Right ventricle myocardium inferior (tissue), 1 donor: ENCODE results near the gene FOXO4. TPM values are rescaled to one million over a fixed set of nuclear protein-coding genes. Genes with fewer than 3 reads are reported as not detected.

Experiments
- ATAC-seq: fragments of 200-7000 bp; cut with Tn5 transposase; one replicate; pipeline ENCODE4 v1.9.1; 2020; ENCODE audit warnings: mild to moderate bottlenecking, moderate library complexity
- DNase-seq: peaks from one replicate; pipeline ENCODE4 v3.0.0; 2021; ENCODE audit errors: missing footprints
- intact Hi-C: fragments of 100-400 bp; cut with DNase I; formaldehyde crosslinking; loops from one replicate; pipeline ENCODE4 v1.11.0; 2022
- total RNA-seq: library from RNA; stranded (reverse); fragmentation: NEBNext Ultra II Directional; extraction: Animal tissue kit (Norgen Biotek cat#: 25700); gene quantifications from one replicate; pipeline ENCODE4 v1.2.1, GENCODE V29; 2021
- donor health status: DM: no; HTN: yes; CAD: no; lungs with severe emphysema.

The FOXO4 gene
- total RNA-seq, 1 donor from 2014 or later = 52.7 TPM

GRCh38 chrX:71095981-71096759 is 519 bp downstream of the FOXO4 start:
- ATAC-seq (peak; percentile 81), DNase-seq (no peak)
- intact Hi-C loops = loop anchor here (2.0 kb wide), 2 partner anchors 27 to 83 kb away; partner anchors contain the start of gene SNX12

DNA sequence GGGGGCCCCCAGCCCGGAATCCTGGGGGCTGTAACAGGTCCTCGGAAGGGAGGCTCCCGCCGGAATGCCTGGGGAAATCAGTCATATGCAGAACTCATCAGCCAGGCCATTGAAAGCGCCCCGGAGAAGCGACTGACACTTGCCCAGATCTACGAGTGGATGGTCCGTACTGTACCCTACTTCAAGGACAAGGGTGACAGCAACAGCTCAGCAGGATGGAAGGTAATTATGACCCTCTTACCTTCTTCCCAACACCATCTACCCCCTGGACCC is 1.0 kb downstream of the FOXO4 start:
- DNase-seq (no peak), ATAC-seq (no peak)
- intact Hi-C loops = loop anchor here (2.0 kb wide), 1 partner anchor 82 kb away; no protein-coding TSS in a partner anchor

DNA sequence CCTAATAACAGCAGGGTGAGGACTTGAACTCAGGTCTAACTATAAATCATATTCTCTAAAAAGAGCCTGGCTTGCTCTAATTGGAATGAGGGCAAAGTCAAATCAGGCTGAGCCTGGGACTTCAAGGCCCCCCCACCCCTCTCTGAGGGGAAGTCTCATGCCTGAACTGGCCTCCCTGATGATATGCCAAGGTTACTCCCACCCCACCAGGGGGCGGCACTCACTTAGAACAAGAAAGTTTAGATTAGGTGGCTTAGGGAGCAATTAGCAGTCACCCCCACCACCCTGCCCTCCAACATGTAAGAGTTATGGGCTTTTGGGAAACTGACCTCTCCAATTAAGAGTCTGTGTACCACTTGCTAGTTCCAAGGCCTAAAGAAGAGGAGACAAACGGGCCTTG is 2.7 kb downstream of the FOXO4 start:
- intact Hi-C loops = no loop called here
- no peak for ATAC-seq
- DNase-seq = peak; percentile 71

DNA sequence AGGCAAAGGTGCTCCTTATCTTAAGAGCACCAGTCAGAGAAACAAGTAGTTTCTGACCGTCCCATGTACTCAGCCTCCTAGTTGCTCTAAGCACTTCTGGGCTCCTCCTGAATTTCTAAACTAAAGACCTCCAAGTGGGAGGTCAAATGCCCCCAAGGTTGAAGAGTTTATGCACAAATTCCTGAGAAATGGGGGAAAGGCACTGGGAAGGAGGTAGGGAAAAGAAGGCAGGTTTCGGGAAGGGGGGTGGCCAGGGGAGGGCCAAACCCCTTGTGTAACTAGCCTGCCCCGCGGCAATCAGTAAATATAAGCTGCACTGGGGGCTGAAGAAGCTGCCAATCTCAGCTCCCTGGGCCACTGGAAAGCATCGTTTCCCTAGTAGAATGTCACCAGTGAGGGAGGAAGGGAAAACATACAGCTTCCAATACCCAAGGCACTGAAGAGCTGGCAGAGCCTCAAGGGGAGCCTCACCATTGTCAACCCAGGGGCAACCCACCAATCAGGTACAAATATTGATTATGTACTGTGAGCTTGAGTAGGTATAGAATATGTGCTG is 3.4 kb downstream of the FOXO4 start:
- ATAC-seq (no peak), DNase-seq (no peak)
- intact Hi-C loops = no loop called here

GRCh38 chrX:71099736-71100135 is 4.1 kb downstream of the FOXO4 start:
- intact Hi-C loops = no loop called here
- ATAC-seq (no peak), DNase-seq (no peak)

DNA sequence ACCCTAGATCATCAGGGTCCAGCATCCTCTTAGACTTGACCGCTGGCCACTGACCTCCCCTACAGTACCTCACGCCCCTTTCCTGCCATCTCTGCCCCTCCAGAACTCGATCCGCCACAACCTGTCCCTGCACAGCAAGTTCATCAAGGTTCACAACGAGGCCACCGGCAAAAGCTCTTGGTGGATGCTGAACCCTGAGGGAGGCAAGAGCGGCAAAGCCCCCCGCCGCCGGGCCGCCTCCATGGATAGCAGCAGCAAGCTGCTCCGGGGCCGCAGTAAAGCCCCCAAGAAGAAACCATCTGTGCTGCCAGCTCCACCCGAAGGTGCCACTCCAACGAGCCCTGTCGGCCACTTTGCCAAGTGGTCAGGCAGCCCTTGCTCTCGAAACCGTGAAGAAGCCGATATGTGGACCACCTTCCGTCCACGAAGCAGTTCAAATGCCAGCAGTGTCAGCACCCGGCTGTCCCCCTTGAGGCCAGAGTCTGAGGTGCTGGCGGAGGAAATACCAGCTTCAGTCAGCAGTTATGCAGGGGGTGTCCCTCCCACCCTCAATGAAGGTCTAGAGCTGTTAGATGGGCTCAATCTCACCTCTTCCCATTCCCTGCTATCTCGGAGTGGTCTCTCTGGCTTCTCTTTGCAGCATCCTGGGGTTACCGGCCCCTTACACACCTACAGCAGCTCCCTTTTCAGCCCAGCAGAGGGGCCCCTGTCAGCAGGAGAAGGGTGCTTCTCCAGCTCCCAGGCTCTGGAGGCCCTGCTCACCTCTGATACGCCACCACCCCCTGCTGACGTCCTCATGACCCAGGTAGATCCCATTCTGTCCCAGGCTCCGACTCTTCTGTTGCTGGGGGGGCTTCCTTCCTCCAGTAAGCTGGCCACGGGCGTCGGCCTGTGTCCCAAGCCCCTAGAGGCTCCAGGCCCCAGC is 5.2 kb downstream of the FOXO4 start:
- DNase-seq (no peak), ATAC-seq (no peak)
- intact Hi-C loops = no loop called here

GRCh38 chrX:71102292-71102691 is 6.6 kb downstream of the FOXO4 start:
- intact Hi-C loops = no loop called here
- ATAC-seq (no peak), DNase-seq (no peak)

DNA sequence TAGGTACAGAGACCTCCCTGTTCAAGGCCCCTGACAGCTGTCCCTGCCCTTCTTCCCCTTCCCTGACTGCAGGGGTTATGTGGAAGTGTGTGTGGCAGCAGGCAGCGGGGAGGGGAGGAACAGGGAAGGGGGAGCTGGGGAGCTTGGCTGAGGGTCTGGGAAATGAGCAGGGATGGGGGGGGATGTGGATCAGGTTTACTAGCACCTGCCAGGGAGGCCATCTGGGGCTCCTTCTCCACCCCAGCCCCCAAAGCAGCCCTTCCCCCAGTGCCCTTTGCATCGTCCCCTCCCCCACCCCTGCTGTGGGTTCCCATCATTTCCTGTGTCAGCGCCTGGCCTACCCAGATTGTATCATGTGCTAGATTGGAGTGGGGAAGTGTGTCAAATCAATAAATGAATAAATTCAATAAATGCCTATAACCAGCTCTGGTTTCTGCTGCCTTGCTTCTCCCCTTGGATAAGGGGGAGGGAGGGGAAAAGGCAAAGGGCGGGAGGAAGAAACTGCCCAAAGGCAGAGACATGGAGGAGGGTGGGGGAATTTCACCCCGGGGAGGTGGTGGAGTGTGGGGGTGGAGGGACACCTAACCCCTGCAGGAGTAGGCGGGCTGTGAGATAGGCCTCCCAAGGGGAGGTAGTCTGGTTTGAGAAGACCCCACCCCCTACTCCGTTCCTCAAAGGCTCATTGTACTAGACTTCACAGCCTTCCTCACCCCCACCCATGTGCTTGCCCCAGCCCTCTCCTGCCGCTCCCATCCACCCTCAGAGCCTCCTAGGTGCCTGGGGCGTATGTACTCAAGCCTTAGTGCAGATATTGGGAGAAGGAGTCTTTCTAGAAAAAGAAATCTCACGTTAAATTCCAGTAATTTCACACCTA is 7.7 kb downstream of the FOXO4 start:
- intact Hi-C loops = no loop called here
- no peak for DNase-seq
- ATAC-seq = no peak

DNA sequence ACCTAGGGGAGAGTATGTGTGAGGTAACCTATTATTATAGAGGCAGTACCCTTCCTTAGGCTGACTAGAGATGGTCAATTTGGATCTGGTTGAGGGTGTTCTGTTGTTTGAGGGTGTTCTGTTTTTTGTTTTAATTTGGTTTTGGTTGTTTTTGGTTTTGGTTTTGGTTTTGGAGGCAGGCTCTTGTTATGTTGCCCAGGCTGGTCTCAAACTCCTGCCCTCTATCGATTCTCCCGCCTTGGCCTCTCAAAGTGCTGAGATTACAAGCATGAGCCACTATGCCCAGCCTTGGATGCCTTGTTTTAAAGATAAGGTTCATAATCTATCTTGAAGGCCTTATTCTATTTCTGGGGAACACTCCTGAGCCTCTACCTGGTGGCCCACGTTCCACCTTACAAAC is 10.0 kb downstream of the FOXO4 start:
- ATAC-seq (no peak), DNase-seq (no peak)
- intact Hi-C loops = no loop called here

GRCh38 chrX:71106427-71106826 is 10.8 kb downstream of the FOXO4 start, which contains the start of gene CXorf65:
TSS of gene CXorf65 (minus strand) at chrX:71106740. CDS start at chrX:71106556, 184 bp downstream.
- ATAC-seq (no peak), DNase-seq (no peak)
- intact Hi-C loops = no loop called here

GRCh38 chrX:71107245-71107644 is 11.6 kb downstream of the FOXO4 start:
- DNase-seq = no peak
- intact Hi-C loops = no loop called here
- ATAC-seq = no peak

DNA sequence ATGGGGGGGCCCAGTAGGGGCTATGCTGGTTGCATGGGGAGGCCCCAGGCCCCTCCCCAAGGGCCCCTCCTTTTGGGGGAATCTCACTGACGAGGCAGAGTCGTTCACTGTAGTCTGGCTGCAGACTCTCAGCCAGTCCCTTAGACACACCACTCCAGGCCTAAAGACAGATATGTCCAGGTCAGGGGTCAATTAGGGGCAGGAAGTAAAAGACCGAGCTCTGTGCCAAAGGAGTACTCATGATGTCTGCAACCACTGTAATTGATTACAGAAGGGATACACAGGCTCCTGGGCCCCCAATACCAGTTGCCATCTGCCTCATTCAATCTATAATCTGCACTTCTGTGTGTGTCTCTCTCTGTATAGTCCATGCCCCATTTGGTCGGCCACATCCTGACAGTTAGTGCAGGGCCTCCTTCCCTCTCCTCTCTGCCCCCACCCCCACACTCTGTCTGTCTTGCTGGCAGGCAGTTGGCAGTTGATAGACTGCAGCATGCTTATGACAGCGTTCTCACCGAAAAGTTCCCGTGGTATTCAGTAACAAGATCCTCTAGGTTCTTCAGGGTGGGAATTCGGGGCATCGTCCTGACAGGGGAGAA is 12.2 kb downstream of the FOXO4 start:
- intact Hi-C loops = no loop called here
- ATAC-seq (no peak), DNase-seq (no peak)

DNA sequence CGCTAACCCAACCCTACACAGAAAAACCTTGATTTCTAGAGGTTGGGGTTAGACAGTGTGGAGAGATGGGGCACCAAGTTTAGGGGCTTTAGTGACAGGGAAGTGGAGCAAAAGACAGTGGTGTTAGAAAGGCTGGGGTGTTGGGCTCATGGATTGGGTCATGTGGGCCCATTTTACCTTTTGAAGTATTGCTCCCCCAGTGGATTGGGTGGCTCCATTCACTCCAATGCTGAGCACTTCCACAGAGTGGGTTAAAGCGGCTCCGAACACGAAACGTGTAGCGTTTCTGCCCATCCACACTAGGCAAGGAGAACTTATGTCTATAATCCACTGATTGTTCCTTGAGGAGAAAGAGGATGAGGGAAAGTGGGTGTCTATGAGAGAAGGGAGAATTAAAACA is 13.4 kb downstream of the FOXO4 start:
- DNase-seq (no peak), ATAC-seq (no peak)
- intact Hi-C loops = no loop called here

DNA sequence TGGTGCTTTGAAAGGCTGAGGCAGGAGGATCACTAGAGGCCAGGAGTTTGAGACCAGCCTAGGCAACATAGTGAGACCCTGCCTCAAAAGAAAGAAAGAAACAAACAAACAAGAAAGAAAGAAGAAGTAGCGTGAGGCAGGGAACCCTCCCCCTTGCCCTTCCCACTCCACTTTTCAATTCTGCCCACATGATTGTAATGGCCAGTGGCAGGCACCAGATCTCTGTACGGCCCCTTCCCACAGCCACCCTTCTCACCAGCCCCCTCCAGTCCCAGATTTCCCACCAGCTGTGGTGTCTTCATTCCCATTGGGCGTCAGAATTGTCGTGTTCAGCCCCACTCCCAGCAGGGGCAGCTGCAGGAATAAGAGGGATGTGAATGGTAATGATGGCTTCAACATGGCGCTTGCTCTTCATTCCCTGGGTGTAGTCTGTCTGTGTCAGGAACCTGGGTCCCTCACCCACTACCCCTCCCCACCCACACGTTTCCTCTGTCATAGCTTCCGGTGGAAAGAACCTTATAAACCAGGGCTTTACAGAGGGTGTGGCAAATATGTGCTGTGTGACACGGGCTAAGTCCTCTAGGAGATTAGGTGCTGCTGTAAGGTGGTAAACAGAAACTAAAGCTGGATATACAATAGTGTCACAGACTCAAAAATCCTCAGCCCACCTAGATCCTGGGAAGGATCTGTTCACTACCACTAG is 15.6 kb downstream of the FOXO4 start, which contains the start of gene IL2RG:
TSS of gene IL2RG (minus strand) at position 437 of the 703 bp plus-strand sequence. CDS start at position 399, 38 bp downstream.
- intact Hi-C loops = no loop called here
- DNase-seq = no peak
- ATAC-seq = no peak

- no peak for ATAC-seq
Measured at GRCh38 chrX:71111921-71112431, 16.3 kb downstream of the FOXO4 start.

GRCh38 chrX:71117358-71117757 is 21.7 kb downstream of the FOXO4 start:
- ATAC-seq (no peak), DNase-seq (no peak)
- intact Hi-C loops = no loop called here

More at GRCh38 chrX:71111921-71112431, 16.3 kb downstream of the FOXO4 start:
- DNase-seq = no peak
- intact Hi-C loops = no loop called here
